GM19240 (cell line): Measurements from ENCODE around the gene TSPAN16.

Experiments
- DNase-seq: peaks from one replicate; pipeline ENCODE4 v3.0.0; 2011; ENCODE audit warnings: low spot score; ENCODE audit not compliant: insufficient read length

Gene TSPAN16

GRCh38 chr19:11268783-11269267 is 27.1 kb upstream of the TSPAN16 start:
- DNase-seq = no peak

- no peak for DNase-seq
Measured at GRCh38 chr19:11269408-11269807, 26.6 kb upstream of the TSPAN16 start.

GRCh38 chr19:11273296-11273695 is 22.7 kb upstream of the TSPAN16 start:
- no peak for DNase-seq

DNA sequence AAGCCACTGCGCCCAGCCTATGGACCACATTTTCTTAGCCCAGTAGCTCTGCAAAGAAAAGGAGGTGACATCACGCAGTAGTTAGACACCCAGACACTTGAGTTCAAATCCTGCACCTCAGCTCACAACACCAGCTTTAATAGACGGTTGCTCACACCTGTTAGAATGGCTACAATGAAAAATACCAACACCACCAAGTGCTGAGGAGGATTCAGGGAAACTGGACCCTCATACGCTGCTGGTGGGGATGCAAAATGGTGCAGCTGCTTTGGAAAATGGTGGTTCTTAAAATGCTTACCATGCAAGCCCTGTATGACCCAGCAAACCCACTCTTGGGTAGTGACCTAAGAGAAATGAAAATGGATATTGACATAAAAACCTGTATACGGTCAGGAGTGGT is 22.0 kb upstream of the TSPAN16 start:
- DNase-seq = no peak

DNA sequence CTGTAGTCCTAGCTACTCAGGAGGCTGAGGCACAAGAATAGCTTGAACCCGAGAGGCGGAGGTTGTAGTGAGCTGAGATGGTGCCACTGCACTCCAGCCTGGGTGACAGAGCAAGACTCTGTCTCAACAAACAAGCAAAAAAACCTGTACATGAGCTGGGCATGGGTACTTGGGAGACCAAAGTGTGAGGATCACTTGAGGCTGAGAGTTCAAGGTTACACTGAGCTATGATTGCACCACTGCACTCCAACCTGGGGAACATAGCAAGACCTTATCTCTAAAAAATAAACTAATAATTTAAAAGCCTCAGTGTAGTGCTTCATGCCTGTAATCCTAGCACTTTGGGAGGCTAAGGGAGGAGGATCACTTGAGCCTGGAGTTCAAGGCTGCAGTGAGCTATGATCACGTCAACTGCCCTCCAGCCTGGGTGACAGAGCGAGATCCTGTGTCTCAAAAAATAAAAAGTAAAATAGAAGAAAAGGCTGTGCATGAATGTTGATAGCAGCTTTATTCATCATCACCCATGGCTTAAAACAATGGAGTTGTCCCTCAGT is 21.4 kb upstream of the TSPAN16 start:
- DNase-seq = no peak

DNA sequence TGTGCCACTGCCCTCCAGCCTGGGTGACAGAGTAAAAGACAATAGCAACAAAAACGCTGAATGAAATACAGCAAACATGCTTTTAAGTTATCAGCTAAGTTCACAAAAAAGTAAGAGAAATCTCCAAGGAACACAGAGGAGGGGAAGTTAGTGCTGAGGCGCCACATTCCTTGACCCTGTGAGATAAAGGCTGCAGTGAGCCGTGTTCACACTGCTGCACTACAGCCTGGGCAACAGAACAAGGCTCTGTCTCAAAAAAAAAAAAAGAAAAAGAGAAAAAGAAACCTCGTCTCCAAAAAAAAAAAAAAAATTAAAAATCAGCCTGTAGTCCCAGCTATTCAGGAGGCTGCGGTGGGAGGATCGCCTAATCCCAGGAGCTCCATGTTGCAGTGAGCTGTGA is 17.3 kb upstream of the TSPAN16 start:
- no peak for DNase-seq

GRCh38 chr19:11279505-11280236 is 16.3 kb upstream of the TSPAN16 start:
- DNase-seq = peak; percentile 47

DNA sequence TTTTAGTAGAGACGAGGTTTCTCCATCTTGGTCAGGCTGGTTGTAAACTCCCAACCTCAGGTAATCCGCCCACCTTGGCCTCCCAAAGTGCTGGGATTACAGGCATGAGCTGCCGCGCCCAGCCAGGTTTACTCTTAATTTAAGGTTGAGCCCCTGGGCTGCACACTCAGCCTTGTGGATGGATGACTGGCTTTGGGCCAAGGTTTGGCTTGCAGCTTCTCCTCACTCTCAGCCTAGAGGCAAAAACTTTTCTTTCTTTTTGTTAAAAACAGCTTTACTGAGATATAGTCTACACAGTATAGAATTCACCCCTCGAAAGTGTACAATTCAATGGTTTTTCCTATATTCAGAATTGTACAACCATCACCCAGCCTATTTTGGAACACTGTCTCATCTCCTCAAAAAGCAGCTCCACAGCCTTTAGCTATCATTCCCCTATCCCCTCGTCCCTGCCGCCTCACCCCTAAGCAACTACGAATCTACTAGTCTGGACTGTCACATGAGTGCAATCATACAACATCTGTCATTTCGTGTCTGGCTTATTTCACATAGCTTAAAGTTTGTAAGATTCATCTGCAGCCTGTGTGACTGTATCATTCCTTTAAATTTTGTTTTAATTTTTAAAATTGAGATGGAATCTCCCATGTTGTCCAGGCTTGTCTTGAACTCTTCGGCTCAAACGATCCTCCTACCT is 14.5 kb upstream of the TSPAN16 start:
- DNase-seq = no peak

- DNase-seq = no peak
Measured at GRCh38 chr19:11284515-11284914, 11.4 kb upstream of the TSPAN16 start.

DNA sequence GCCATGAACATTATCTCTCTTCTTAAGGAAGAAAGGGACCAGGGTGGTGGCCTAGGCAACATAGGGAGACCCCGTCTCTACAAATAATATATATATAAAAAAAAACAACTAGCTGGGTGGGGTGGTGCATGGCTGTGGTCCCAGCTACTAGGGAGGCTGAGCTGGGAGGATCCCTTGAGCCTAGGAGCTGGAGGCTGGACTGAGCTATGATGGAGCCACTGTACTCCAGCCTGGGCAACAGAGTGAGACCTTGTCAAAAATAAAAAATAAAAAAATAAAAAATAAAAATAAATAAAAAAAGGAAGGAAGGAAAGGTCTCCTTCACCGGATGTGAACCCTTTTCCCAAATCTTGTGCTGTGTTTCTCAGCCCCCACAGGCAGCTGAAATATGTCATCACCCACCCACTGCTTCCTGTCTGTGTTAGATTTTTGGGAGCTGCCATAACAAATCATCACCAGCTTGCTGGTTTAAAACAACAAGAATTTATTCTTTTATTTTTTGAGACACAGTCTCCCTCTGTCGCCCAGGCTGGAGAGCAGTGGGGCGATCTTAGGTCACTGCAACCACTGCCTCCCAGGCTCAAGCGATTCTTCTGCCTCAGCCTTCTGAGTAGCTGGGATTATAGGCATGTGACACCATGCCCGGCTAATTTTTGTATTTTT is 9.5 kb upstream of the TSPAN16 start:
- no peak for DNase-seq

- DNase-seq = no peak
Measured at GRCh38 chr19:11288349-11288748, 7.6 kb upstream of the TSPAN16 start.

DNA sequence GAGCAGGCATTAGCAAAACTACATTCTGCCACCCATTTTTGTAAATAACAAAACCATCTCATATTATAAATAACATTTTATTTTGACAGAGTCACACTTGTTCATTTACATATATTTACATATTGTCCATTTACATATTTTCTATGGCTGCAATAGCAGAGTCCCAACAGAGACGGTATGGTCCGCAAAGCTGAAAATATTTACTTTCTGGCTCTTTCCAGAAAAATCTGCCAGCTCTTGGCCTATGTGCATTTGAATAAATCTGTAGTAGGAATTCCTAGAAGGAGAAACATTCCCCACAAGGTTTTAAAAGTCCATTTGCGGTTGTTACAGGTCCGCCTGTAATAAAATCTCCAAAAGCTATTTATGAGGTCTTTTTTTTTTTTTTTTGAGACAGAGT is 5.7 kb upstream of the TSPAN16 start:
- DNase-seq = no peak

DNA sequence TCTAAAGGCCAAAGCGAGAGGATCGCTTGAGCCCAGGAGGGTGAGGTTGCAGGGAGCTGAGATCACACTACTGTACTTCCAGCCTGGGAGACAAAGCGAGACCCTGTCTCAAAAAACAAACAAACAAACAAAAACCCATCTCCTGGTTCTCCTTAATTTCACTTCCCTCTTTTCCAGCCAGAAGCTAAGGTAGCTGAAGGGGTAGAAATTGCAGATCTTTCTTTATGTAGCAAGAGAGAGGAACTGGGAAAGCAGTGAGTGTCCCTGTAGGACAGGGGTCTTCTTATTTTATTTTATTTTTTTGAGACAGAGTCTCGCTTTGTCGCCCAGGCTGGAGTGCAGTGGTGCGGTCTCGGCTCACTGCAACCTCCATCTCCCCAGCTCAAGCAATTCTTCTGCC is 4.5 kb upstream of the TSPAN16 start:
- no peak for DNase-seq

DNA sequence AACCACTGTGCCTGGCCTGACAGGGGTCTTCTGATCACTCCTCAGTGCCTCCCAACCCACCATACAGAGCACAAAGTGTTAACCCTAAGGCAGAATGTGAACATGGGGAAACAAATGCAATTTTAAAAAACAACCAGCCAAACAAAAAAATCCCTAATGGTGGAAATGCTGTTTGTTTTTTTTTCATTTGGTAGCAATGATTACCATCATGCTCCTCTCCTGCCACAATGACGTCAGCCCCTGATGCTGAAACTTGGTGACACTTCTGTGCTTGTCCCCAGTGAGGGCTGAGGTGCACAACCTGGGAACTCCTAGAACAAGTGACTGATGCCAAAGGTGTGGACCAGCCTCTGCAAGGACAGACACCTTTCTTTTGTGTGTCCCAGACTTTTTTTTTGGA is 4.0 kb upstream of the TSPAN16 start:
- DNase-seq = no peak

- peak; percentile 82 for DNase-seq
Measured at GRCh38 chr19:11293433-11294389, 2.2 kb upstream of the TSPAN16 start.

DNA sequence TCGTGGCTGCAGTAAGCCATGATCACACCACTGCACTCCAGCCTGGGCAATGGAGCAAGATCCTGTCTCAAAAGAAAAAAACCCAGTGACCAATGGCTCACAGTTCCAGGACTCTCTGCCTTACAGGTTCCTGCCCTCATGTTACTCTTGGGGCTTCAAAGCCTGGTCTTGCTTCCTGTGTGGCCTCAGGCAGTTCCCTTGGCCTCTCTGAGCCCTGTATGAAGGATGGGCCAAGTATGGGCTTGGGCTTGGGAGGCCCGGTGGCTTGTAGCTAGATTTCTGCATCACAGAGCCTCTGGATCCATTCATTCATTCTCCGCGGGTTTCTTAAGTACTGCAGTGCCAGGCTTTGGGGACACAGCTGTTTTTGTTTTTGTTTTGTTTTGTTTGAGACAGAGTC is 780 bp upstream of the TSPAN16 start:
- no peak for DNase-seq

DNA sequence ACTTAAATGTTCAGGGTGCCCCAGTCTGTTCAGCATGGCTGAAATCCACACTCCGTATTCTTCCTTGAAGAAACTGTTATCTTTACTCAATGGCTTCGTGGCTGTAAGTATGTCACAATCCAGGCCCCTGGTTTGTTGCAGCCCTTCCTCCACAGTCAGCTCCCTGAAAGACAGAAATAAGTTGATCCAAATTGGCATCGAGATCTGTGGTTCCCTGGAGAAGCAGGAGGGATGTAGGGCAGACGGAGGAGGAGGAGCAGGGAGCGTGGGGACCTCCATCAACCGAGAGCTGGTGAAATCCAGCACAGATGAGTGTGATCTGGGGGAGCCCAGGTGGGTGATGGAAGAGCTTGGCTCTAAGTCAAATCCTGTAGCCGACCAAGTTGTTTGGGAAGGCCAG is 304 bp downstream of the TSPAN16 start:
- no peak for DNase-seq

- no peak for DNase-seq
Measured at GRCh38 chr19:11299946-11300810, 4.2 kb downstream of the TSPAN16 start.

DNA sequence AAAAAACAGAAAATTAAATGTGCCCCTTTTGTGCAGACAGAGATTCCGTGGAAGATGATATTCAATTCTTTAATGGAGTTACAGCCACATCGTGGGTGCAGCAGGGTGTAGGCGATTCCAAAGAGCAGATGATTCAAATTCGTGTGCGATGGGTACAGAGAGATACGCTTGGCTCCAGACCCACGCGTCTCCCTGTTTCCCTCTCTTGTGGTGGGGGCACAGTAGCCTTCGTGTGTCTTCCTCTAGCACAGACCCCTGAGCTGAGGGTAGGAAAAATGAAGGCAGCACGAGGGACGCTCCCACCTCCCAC is 4.8 kb downstream of the TSPAN16 start:
- DNase-seq = no peak

GRCh38 chr19:11304936-11305335 is 9.0 kb downstream of the TSPAN16 start:
- DNase-seq = no peak
